Activated CD8-positive, alpha-beta memory T cell treated with anti-CD3 and anti-CD28 coated beads, Interleukin-2, amount 50 U/mL, for 24 hours (primary cell): ENCODE data around the gene TTC14.

Experiments
- DNase-seq: peaks from one replicate; pipeline ENCODE4 v3.0.0-alpha.2; 2020; ENCODE audit errors: extremely low read depth

TTC14 gene

GRCh38 chr3:180630371-180630770 lies 28.4 kb downstream of the TTC14 start:
- no peak for DNase-seq

DNA sequence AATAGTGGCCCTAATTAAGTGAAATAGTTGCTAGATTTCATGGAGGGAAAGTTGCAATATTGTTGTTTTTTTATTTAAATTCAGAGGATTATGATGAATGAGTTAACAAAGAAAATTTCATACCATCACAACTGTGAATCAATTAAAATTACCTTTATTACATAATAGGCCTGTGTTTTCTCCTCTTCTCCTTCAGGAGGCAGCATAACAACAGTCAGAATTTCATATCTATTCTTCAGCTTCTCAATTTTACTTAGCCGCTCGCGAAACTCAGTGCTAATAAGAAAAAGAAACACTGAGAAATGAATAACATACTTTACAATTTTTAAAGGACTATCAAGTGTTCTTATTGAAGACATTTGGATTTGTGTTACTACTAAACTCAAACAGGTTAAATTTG lies 29.4 kb downstream of the TTC14 start:
- no peak for DNase-seq

GRCh38 chr3:180633722-180634121 lies 31.8 kb downstream of the TTC14 start:
- DNase-seq, result no peak

DNA sequence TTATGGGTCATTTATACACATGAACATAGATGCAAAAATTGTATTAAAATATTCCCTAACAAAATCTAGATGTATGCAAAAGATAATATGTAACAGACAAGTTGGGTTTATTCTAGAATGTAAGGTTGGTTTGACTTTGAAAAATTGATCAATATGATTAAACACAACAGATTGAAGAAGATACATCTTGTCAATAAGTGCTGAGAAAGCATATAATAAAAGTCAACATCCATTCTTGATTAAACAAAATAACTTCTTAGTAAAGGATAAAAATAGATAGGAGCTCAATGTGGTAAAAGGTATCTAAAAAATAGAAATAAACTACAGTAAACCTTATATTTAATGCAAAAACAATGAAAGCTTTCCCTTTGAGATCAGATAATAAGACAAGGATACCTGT lies 39.0 kb downstream of the TTC14 start:
- DNase-seq, result no peak

- DNase-seq, result no peak
These were observed 44.3 kb downstream of the TTC14 start for GRCh38 chr3:180646187-180646790.

GRCh38 chr3:180656406-180656805 lies 54.4 kb downstream of the TTC14 start:
- DNase-seq, result no peak

- DNase-seq, result no peak
These were observed 55.1 kb downstream of the TTC14 start for GRCh38 chr3:180657094-180657493.
